ENCODE measurements around the gene HMOX1. TPM values are rescaled to one million over a fixed set of nuclear protein-coding genes. Genes with fewer than 3 reads are reported as not detected.

HMOX1 gene
- total and polyA plus RNA-seq, 2 of the 13 experiments (the other 11 are each of a cell fraction or from before 2014, with no cell fraction given), result 53.6 to 67.4 TPM

- TF ChIP-seq ZNF724P (CRISPR knock-in tag; IDR thresholded peaks at IDR 0.05; ENCODE audit: borderline replicate concordance) (no peak), ZNF432 (CRISPR knock-in tag; IDR thresholded peaks at IDR 0.05; ENCODE audit: borderline replicate concordance) (no peak), CEBPG (CRISPR knock-in tag; IDR thresholded peaks at IDR 0.05) (peak; percentile 89), ZNF292 (CRISPR knock-in tag; IDR thresholded peaks at IDR 0.05; ENCODE audit: borderline replicate concordance, low read depth) (peak; percentile 22; the same call in 1 of the 2 replicates), FOXK2 (IDR thresholded peaks at IDR 0.05) (no peak), ZNF251 (CRISPR knock-in tag; IDR thresholded peaks at IDR 0.05) (no peak), ARID4A (CRISPR knock-in tag; IDR thresholded peaks at IDR 0.05; ENCODE audit: borderline replicate concordance) (peak; percentile 91), ZFP1 (CRISPR knock-in tag; IDR thresholded peaks at IDR 0.05) (peak; percentile 48; the same call in 1 of the 2 replicates), ZNF564 (CRISPR knock-in tag; IDR thresholded peaks at IDR 0.05) (0 out of 2 replicates have a peak, but pooled peaks have one; percentile 20), SNAPC2 (CRISPR knock-in tag; IDR thresholded peaks at IDR 0.05) (no peak), ZBTB20 (CRISPR knock-in tag; IDR thresholded peaks at IDR 0.05; ENCODE audit: borderline replicate concordance, low read depth) (peak; percentile 49; the same call in 1 of the 2 replicates), THAP11 (CRISPR knock-in tag; IDR thresholded peaks at IDR 0.05) (peak; percentile 59), ZNF747 (CRISPR knock-in tag; IDR thresholded peaks at IDR 0.05; ENCODE audit: borderline replicate concordance) (0 out of 2 replicates have a peak, but pooled peaks have one; percentile 46), GATA4 (IDR thresholded peaks at IDR 0.05; ENCODE audit: borderline replicate concordance, low read depth) (peak; percentile 56; the same call in 1 of the 2 replicates), PHF20 (CRISPR knock-in tag; IDR thresholded peaks at IDR 0.05) (peak; percentile 63), ZNF263 (CRISPR knock-in tag; IDR thresholded peaks at IDR 0.05) (peak; percentile 21; the same call in 1 of the 2 replicates), ZNF83 (CRISPR knock-in tag; IDR thresholded peaks at IDR 0.05; ENCODE audit: borderline replicate concordance) (no peak), ZKSCAN8 (CRISPR knock-in tag; IDR thresholded peaks at IDR 0.05; ENCODE audit: borderline replicate concordance) (0 out of 2 replicates have a peak, but pooled peaks have one; percentile 52), TOPORS (CRISPR knock-in tag; IDR thresholded peaks at IDR 0.05) (peak; percentile 75; the same call in 1 of the 2 replicates), CBX5 (CRISPR knock-in tag; IDR thresholded peaks at IDR 0.05; ENCODE audit: borderline replicate concordance) (peak; percentile 54; the same call in 1 of the 2 replicates), ZNF598 (CRISPR knock-in tag; IDR thresholded peaks at IDR 0.05; ENCODE audit: borderline replicate concordance) (peak; percentile 87; the same call in 1 of the 2 replicates), ZNF790 (CRISPR knock-in tag; IDR thresholded peaks at IDR 0.05; ENCODE audit: borderline replicate concordance) (0 out of 2 replicates have a peak, but pooled peaks have one; percentile 45), ZNF563 (CRISPR knock-in tag; IDR thresholded peaks at IDR 0.05) (peak; percentile 78; the same call in 1 of the 2 replicates), SALL1 (CRISPR knock-in tag; IDR thresholded peaks at IDR 0.05) (peak; percentile 69), RAD21 (CRISPR knock-in tag; IDR thresholded peaks at IDR 0.05) (peak; percentile 71)
Measured at GRCh38 chr22:35380537-35381423, at the start of gene HMOX1 (continued).
